Stimulated activated CD4-positive, alpha-beta T cell treated with anti-CD3 and anti-CD28 coated beads, Interleukin-15, amount 100 ng/mL, for 48 hours (primary cell): ENCODE measurements around the gene FBXL17.

ENCODE experiments used
- DNase-seq, 2 donors: peaks; one replicate each; pipeline ENCODE4 v3.0.0-alpha.2; 2020; ENCODE audit warnings: low read depth in 2 of 2

The FBXL17 gene

DNA sequence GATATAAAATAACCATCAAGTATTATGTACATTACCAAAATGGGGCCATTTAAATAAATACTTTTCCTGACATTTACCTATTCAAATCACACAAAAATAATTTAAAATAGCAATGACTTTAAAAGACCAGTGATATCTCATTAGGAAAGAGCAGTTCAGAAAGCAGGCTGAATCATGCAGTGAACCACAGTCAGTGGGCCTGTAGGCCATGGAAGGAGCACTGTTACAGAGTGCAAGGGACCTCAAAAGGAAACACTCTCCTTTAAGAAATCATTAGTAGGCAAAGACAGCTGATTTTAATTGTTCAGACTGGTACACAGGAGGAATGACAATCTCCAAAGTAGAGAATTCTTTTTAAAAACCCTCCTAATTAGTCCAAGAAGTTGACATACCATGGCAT, 427.6 kb downstream of the FBXL17 start:
- no peak for DNase-seq

DNA sequence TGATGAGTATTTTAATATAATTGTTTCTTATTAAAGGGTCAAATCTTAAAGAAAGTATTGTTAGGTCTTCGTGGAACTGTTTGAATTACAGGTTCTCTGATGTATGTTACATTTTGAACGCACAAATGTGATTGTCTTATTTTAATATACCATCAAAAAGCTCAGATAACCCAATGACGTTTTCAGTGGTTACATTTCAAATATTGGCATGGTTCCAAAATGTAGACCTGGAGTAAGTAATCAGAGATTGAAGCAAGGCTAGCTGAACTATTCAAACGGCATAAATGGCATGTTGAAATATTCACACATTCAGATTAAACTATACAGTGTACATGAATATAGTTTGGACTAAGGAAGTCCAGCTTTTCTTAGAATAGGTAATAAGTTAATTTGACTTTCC, 429.4 kb downstream of the FBXL17 start:
- no peak for DNase-seq

DNA sequence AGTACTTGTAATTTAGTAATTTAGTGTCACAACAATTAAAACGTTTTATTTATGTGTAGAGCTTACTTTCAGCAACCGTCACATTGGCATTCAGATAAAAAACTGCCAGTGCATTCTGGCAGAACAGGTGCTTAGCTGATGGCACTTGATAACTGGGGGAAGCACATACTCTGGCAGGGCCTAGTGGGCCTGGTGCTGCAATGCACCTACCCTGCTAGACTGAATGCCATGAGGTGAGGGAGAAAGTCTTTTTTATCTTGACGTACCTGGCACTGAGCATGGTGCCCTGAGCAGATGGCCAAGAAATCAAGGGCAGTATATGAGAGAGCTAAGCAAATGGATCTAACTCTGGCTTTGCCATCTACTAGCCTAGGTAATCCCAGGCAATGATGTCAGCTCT, 430.6 kb downstream of the FBXL17 start:
- no peak for DNase-seq

DNA sequence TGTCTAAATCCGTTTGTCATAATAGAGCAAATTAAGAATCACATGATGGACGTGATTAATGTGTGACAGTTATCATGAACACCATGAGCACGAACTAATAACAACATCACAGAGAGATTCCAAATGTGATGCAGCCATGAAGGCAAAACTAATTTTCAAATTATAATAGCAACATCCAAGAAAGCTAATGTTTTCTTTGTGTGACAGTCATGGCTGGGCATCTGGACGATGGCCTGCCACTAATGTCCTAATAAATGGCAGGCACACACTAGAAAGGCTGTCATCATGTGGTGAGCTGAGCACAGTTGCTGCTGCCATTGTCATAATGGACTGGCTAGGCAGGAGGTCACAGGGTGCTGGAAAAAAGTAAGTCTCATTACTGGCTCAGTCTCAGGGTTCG, 431.1 kb downstream of the FBXL17 start:
- DNase-seq, result no peak

DNA sequence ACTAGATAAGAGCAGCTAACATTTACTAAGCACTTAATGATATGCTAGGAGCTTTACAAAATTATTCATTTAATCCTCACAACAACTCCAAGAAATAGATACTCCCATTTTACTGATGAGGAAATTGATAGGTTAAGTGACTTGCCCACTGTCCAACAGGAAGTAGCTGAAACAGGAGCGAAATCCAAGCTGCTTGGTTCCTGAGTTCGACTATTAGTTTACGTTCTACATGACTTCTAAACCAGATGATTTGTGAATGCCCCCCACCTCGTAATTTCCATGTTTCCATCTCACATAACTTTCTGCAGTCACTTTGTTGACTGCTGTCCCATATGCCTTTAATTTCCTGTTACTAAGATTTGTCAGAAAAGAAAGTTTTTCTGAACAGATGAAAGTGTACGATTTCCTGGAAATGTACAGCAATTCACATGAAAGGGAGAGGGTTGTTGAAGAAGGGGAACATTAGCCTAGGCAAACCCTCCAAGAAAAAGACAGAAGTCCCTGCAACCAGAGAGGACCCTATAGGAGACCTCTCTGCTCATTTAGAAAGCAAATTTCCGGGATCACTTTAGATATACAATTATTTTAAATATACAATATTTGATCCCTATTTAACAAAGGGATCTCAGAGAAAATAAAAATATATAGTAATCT, 432.1 kb downstream of the FBXL17 start:
- DNase-seq, result no peak

DNA sequence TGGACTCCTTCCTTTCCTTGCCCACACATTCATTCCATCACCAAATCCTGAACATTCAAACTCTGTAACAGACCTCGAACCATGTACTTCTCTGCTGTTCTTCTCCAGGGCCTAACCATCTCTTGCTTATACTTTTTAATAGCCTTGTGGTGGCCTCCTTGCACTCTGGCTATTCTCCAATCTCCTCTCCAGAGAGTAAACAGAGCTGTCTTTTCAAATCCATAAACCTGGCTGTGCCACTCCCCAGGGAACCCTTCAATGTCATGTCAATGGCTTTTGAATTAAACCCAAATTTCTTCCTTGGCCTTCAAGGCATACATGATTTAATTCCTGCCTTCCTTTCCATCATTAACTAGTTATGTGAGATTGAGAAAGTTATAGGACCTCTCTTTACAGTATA, 433.5 kb downstream of the FBXL17 start:
- no peak for DNase-seq

DNA sequence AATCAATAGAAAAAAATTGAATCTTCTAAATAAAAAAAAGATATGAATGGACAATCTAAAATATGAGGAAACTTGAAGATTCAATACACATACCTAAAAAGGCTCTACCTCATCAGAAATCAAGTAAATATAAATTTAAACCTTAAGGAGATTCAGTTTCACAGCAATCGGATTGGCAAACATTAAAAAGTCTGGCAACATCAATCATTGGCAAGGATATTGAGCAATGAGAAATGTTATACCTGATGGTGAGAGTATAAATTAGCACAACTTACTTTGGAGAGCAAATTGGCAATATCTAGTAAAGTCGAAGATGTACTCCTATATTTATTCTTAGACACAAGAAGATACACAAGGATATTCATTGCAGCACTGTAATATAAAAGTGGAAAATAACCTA, 436.8 kb downstream of the FBXL17 start:
- no peak for DNase-seq

DNA sequence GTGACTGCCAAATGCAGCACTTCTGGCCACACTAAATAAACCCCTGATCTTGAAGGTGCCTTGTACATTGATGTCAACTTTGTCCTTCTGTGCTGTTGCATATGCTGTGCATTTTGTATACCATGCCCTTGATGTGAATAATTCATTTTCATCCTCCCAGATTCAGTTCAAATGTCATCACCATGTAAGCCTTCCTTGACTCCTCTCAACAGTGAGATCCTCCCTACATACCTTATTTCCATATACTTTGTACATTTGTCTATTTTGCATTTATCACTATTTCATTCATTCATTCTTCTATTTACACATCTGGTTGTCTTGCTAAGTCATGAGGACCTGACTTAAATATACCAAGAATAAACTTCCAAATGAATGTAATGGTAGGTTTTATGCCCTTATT, 438.0 kb downstream of the FBXL17 start:
- DNase-seq, result no peak

DNA sequence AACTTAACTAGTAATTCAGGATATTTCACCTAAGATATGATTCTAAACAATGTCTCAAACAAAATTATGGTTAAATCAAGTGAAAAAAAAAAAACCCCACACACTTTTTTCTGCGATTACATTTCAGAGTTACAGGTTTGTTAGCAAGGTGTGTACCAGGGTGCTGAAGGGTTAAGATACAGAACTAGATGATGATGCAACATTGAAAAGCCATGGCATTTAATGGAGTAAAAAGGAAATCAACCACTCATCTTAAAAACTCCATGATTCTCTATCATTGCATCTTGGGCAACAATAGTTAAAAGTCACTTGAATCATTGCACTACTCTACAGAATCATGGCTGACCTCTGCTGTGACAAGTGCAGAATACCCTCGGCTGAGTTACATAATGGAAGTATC, 440.9 kb downstream of the FBXL17 start:
- no peak for DNase-seq

DNA sequence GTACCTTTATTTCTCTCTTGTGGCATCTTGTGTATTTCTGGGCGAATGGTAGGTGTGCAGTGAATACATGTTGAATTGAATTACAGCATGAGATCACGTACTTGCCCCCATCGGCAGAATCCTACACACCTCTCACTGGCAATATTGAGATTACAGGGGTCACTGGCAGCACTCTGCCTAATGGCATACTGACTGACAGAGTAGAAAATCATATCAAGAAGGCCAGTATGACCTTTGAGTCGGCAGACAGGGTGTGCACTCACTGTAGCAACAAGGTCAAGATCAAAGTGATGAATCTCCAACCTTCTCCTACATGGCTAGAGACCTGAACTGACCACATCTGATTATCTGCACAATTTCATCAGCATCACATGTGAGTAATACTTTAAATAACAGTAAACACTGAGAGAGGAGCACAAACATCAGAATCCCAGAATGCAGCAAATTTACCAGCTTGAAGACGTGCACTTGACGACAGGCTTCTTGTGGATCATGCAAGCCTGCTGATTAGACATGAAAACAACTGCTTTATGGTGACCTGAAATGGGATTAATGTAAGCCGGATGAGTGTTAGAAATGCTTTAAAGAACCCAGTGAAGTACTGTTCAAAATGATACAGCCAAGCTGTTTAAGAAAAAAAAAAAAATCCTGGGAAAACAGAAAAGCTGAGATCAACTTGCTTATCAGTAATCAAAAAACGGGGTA, 444.1 kb downstream of the FBXL17 start:
- no peak for DNase-seq

DNA sequence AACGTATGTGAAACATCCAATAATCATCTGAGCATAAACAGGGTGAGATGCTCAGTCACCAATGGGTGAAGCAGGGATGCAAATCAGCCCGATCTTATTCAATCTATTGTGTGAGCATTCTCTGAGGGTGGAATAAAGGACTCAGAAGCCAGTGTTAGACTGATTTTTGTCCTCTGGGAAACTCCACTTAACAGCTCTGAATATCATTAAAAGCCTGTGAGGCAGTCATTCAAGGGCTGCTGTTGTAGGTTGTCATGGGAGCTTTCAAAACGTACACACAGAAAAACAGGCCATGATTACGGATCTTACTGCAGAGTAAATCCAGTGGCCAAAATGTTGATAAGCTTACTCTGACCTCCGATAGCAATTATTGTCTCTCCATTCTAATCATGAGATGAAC, 444.7 kb downstream of the FBXL17 start:
- no peak for DNase-seq

DNA sequence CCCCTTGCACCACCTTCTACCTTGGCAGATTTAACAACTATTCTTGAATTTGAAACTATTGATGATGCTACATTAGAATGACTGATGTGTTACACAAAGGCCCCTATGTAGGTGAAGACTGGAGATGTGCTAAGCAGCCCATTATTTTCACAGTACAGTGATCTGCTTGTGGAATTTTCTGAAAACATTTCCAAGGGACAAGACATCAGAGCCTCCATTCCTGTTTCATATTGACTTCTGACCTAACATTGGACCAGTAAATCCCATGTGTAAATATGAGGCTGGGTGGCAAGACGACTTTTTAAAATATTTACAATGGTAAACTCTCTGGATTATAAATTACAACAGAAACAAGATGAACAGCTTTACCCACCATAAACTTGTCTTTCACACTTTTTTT, 445.4 kb downstream of the FBXL17 start:
- DNase-seq, result no peak

DNA sequence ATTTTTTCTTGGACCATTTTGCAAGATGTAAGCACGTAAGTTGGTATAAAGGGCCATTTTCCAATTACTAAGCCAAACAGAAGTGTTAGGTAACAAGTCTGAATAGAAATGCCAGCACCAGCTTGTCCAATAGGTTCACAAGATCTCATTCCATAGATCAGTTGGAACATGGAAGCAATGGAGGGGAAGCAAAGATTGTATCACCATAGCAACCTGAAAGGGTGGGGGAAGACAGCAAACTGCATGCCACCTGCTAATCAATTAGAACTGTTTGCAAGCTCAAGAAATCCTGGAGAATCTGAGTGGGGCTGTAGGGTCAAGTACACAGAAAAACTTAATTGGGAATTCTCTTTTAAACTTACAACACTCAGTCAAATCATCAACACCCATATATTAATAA, 446.3 kb downstream of the FBXL17 start:
- DNase-seq, result no peak

DNA sequence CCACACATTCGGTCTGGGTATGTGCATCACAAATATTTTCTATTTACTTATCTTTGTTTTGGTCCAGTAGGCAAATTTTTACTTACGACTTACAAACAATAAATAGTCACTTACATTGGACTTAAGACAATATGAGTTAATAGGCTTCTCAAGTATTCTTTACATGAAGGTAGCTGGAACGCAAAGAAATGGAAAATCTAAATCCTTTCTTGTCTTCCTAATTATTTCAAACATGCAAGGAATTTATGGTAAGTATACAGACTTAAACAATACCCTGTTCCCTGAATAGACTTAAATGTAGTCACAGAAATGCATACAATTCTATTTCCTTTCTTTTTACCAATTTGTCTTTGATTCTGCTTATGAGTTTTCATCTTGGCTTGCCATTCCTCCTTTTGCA, 448.6 kb downstream of the FBXL17 start:
- DNase-seq, result no peak

DNA sequence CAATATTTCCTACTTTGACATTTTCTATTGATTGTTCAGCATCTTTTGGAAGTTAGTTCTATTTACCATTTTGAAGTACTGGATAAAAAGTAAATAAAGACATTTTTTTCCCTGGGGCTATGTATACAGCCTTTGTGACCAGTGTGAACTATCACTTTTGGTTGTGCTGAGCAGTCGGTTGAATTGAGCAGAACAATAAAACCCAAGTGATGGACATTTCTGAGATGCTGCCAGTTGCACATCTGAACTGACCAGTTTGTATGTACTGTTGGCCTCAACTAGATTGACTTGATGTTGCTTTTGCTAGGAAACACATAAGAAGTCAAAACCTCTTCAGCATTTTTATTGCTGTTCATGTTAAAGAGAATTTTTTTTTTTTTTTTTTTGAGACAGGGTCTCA, 451.0 kb downstream of the FBXL17 start:
- no peak for DNase-seq

DNA sequence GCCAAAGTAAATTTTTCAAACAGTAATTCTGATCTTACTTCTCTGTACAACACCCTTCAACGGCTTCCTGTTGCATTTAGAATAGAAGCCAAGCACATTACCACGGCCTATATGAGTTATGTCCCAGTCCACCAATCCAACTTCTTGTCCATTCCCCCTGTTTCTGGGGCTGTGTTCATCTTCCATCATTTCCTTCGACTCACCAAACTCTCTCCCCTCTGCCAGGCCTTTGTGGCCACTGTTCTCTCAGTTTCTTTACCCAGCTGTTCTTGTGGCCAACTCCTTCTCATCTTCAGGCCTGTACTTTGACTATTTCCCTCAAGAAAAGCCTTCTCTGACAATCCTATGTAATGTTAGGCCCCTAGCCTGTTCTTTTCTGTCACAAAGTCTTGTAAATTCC, 451.8 kb downstream of the FBXL17 start:
- DNase-seq, result no peak

DNA sequence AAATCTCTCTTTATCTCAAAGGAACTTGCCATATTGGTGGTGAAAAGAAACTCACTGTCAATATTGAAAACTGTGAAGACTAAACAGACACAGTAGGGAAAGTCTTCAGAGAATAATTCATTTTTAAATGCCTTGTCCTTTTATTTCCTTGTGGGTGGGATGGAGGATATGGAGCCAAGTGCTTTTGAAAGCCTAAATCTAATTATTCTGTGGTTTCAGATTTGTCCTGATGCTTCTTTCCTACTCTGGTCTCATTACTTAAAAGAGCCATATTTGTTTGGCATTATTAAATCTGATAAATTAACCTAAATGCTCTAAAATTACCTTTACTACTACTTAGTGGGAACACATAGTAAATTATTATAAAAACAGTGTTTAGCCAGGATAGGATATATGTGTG, 452.8 kb downstream of the FBXL17 start:
- no peak for DNase-seq

DNA sequence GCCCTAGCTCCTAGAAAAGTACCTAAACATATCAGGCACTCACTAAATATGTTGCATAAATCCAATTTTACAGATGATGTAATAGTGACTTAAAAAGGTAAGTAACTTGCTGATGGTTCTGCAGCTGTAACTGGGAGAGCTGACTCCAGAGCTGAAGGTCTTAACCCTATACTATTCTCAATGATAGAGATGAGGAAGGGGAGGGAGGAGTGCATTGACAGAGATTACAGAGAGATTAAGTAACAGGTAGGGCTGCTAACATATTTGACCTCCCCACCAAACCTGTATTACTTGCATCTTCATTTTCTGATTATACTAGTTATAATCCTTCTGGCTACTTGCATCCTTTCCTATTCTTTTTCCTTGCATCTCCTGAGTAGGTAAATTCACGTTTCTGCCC, 455.8 kb downstream of the FBXL17 start:
- no peak for DNase-seq

DNA sequence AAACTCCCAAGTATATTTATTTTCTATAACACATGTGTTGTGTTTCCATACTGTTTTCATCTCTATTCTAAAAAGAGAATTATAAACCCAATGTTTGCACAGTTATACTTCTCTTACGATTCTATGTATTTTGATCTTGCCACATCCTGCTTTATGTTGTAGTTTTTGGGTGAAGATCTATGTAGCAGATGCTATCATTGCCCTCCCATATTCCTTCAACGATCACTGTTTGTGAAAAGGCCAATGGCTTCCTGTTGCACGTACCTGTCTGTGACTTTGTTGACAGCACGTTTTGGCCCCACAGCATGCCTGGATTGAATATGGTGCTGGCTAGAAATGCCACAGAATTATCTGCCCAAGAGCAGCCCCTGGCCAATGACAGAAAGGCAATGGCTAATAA, 456.7 kb downstream of the FBXL17 start:
- no peak for DNase-seq

DNA sequence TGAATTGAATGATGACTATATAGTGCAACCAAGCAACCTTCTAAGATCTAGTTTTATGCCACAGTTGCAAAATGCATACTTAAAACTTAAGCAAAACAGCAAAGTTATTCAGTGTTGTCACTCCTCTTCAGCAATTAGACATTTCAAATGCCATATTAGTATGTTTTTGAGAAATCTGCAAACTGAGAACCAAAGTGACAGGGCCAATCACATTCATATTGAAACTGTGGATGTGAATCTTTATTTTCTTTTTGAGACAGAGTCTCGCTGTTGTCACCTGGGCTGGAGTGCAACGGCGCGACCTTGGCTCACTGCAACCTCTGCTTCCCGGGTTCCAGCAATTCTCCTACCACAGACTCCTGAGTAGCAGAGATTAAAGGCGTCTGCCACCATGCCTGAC, 461.9 kb downstream of the FBXL17 start:
- no peak for DNase-seq

DNA sequence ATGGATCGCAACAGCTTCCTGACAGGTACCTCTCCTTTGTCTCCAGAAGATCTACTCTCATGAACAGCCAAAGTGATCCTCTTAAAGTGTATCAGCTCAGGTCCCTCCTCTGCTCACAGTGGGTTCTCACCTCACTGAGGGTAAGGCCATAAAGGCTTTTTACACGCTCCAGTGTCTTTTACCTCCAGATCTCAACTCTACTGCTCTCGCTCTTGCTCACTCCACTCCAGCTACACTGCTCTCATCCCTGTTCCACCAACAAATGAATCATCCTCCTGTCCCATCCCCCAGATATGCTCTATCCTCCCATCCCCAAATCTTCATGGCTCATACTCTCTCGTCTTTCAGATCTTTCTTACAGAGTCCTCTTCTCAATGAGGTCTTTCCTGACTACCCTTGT, 462.5 kb downstream of the FBXL17 start:
- no peak for DNase-seq

DNA sequence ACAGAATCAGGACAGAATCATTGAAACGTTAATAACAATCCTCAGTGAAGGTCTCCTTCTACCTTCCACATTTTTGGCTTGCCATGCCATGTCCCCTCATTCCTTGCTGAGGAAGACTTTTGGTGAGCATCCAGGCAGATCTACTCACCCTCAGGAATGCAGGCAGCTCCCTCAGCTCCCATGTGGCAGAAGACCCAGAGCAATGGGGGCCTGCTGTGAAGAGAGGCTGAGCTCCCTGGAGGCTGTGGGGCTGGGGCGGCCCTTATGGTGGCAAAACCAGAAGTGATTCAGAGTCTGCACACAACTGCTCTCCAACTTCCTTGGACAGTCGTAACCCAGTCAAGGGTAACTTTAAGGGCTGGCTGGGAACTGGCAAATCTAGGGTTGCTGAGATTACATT, 463.9 kb downstream of the FBXL17 start:
- DNase-seq, result no peak

DNA sequence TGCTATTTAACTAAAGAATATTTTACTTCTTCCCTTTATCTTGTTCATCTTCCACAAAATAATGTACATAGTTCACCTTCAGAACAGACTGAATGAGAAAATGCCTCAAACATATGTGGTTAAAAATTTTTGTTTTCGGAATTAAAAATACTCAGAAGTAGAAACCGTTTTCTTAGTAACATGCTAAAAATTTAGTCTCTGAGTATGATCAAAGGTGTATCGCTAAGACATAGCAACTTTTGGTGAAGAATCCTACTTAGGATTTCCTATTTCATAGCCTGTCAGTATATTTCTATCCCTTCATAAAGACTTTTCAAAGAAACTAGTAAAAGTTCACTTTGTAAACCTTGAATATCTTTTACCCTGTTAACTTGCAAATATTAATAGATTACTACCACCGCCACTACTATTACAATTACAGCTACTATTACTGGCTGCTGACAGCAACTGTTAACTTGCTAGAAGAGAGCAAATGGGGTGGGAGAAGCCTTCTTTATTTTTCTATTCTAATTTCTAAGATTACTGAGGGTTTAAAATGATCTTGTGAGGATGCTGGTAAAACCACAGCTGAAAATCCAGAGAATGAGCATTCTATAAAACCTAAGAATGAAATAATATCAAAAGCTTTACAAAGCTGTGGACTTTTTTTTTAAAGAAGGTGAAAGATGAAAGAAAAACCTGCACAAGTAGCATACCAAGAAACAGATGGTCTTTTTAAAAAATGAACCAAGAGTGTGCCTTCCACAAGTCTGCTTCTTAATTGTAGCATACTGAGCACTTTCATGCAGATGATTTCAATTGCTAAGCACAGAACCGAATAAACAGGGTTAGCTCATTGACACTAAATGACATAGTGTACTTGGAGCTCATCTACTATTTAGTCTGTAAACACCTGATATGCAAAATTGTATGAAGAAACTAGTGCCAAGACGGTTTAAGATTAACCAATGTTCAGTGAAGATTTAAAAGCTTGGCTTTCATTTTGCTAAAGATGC, 464.9 kb downstream of the FBXL17 start:
- DNase-seq, result no peak
